SH-SY5Y (cell line): ENCODE data around the gene FNDC3A.

Source experiments
- GATA2 ChIP-seq: IDR thresholded peaks from 2 replicates; pipeline ENCODE4 v1.6.1; 2011; ENCODE audit warnings: mild to moderate bottlenecking, low read depth, low read length
- GATA3 ChIP-seq: IDR thresholded peaks from 2 replicates; pipeline ENCODE4 v1.6.1; 2011; ENCODE audit warnings: low read depth, mild to moderate bottlenecking, low read length, moderate library complexity

Gene FNDC3A

DNA sequence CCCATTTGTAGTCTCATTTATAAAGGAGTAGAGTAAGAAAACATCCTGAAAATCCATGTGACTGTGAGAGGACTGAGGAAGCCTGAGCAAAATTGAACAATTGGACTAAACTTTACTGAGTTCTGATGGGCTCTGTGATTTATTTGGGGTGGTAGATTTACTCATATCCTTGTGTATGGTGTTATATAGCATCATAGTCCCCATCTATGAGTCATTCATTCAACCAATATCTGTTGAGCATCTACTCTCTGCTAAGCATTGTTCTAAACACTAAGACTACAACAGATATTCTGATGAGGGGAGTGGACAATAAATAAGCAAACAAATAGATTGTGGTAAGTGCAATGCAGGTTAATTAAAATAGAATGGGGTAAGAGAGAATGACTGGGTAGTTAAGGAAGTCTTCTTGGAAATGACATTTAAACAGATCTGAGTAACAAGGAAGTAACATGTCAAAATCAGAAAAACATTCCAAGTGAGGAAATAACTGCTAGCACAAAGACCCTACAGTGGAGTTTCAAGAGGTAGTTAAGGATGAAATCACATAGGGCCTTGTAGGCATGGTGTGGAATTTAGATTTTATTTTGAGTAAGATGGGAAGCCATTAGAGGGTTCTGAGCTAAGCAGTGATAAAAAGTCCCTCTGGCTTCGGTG, 208.1 kb downstream of the FNDC3A start:
- TF ChIP-seq GATA3: no peak
- no peak for TF ChIP-seq GATA2

DNA sequence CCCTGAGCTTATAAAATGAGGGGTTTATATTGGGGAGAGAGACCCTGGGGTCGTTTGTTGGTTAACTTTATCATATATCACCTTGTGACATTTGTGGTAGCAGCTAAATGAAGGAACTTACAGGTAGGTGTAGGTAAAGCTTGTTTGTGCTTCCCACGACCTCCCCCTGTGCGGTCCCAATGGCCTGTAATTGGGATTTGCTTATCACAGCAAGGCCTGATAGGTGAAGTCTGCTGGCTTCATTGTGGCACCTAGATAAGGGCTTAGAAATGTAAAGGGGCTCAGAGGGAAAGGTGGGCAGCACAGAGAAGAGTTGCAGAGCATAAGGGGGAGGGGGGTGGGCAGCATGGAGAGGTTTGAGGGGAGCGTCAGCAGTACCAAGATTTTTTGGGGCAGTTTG, 208.9 kb downstream of the FNDC3A start:
- TF ChIP-seq GATA3 (no peak), GATA2 (no peak)

DNA sequence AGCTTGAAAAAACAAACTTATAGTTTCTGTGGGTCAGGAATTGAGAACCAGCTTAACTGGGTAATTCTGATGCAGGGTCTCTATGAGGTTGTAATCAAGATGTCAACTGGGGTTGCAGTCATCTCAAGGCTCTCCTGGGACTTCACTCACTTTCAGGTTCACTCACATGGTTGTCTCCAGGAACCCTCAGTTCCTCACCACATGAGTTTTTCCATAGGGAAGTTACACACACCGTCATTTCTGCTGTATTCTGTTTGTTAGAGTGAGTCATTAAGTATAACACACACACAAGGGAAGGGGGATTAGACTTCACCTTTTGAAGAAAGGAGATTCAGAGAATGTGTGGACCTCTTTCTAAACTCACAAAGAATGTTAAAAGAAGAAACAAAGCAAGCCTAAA, 209.6 kb downstream of the FNDC3A start:
- TF ChIP-seq GATA3 (no peak), GATA2 (no peak)

DNA sequence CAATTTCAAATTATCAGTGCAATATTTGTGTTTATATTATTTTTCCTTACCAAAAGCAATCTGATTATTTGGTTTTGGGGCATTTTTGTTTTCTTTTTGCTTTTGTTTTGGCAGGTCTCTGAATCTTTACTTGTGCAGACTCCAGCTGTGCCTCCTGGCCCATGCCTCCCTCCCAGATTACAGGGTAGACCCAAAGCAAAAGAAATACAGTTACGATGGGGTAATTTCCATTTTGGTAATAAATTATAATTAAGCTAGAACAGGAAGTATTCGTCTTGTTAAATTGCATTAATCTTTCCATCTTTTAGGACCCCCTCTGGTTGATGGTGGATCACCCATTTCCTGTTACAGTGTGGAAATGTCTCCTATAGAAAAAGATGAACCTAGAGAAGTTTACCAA, 215.2 kb downstream of the FNDC3A start:
- TF ChIP-seq GATA2: no peak

DNA sequence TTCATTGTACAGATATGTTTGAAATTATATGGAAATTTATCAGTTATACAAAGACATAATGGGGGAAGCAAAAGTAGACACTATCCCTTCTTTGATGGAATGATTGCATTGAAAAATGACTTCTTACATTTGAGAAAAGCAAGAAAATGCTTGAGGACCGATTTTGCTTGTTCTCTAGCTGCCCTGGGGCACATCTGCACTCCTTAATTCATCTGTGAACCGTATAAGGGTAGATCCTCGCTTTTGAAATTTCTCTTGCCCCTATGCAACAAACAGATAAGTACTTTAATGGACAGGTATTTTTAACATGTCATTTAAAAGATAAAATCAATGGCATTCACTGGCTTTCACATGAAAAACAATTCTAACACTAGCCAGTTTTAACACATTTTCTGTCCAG, 230.9 kb downstream of the FNDC3A start:
- TF ChIP-seq GATA2: no peak
- TF ChIP-seq GATA3: no peak

DNA sequence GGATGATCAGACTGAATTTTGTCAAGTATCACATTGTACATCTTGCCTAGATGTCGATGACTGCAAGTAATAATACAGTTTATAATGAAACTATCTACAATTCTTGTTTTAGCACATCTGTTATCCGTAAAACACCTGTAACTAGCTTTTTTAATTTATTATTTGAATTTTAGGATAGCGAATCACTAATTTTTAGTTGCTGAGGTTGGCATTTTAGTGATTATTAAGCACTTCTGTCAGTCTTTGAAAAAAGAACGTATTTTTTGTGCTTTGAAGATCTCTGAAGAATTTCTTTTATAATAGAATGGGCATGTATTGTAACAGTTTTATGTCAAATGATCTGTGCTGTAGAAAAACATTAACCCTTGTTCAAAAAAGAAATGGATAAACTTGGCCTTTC, 232.9 kb downstream of the FNDC3A start:
- TF ChIP-seq GATA3: no peak
- TF ChIP-seq GATA2: no peak

DNA sequence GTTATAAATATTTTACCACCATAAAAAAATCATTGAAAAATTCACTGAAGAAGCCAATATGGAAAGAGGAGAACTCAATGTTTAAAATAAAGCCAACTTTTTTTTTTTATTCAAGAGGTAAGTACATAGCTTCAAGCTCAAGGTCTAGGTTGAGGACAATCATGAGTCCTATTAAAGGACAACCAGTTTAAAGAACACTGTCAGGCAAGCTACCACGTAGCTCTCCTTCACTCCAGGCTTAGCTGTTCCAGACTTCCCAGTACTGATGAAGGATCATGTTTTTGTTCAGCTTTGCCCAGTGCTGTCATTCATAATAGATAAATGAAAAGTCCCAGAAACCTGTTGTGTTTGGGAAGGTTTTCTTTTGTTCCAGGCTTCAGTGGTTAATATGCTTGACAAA, 234.4 kb downstream of the FNDC3A start:
- TF ChIP-seq GATA3: no peak
- TF ChIP-seq GATA2: no peak

DNA sequence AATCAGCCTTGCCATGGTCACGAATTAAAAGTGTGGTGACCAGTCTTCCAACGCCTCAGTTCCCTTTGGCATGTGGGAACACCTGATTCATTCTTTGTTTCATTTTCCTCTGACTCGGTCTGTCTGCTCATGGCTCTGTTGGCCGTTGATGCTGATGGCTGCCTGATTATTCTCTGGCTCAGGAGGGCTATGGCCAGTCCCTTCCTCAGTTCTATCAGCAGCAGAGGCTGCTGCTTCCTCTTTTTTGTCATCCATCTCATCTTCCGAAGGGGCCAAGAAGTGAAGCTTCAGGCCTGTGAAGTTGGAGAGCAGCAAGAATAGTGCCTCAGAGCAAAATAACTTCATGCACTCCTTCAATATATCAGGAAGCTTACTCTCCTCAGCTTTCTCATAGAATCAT, 235.0 kb downstream of the FNDC3A start:
- TF ChIP-seq GATA2 (no peak), GATA3 (no peak)

DNA sequence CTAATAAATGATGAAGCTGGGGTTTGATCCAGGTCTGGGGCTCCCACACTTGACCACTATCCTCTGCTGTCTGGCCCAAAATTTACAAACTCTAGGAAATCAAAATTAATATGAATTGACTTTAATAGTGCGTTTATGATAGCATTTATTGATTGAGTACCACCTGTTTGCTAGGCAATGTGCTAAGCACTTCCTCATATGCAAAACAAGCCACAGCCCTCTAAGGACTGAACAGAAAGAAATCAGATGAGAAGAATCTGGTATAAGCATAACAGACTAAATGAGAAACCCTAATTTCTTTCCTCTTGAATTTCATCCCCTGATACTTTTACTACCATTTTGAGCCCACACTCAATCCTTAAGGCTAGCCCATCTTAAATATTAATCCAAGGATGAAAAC, 237.8 kb downstream of the FNDC3A start:
- TF ChIP-seq GATA3 (no peak), GATA2 (no peak)

DNA sequence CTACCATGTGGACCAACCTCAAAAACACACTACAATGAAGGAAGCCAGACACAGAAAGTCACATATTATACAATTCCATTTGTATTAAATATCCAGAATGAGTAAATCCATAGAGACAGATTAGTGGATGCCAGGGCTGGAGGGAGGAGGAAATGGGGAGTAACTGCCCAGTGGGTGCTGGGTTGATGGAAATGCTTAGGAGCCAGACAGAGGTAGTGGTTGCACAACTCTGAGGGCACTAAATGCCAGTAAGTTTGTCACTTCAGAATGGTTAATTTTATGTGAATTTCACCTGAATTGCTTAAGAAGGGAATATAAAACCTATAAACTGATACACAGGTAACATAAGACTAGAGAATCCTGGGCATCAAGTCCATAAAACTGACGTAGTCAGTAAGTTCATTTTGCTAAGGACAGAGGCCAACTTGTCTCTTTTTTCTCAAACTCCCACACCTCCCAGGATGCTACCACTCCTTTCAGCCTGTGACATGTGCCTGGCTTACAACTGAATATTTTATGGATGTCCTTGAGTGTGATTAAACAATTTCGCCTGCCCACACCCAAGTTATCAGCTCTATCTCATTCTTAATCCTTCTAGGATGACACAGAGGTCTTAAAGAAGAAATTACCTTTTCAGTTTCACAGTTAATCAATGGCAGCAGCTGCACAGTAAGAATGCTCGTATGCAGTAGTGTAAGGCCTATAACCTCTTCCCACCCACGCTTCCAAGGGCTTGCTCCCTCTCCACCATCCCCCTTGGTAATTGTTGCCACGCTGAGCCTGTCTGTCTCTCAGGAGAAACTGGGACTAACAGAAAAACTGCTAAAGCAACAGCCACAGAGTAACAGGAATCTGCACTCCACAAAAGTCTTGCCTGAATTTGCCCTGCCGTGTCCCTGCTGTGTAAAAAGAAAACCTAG, 238.5 kb downstream of the FNDC3A start:
- TF ChIP-seq GATA2 (no peak), GATA3 (no peak)

DNA sequence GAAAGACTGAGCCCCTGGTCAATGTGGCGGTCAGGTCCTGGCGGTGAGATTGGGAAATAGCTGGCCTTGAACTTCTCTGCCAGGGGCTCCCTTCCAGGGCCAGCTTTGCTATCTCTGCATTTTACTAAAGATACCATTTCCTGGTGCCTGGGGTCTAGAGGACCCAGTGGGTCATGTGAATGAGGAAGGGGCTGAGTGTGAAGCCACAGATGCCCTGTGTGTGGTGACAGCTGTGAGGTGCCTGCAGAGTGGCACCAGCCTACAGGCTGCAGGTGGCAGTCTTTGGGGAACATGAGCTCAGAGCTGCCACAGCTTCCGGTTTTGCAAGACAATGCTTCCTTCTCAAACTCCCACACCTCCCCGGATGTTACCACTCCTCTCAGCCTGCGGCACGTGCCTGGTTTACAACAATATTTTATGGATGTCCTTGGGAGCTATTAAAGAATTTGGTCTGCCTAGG, 239.2 kb downstream of the FNDC3A start:
- TF ChIP-seq GATA2: no peak

DNA sequence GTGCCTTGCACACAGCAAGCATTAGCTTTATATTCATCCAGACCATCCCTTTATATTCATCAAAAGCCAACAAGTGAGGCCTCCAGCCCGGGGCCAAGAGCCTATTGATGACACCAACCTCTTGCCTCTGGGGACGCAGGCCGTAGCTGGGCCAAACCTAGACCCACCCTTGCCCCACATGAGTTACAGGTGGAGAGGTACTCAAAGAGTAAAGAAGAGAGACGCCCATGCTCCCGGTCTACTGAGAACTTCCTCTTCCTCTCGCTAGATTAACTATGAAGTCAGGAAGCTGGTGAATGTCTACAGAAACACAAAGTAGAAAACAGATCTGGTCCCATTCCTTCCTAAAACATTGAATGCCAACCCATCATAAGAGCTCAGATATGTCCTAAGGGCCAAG, 240.6 kb downstream of the FNDC3A start:
- TF ChIP-seq GATA3 (no peak), GATA2 (no peak)

DNA sequence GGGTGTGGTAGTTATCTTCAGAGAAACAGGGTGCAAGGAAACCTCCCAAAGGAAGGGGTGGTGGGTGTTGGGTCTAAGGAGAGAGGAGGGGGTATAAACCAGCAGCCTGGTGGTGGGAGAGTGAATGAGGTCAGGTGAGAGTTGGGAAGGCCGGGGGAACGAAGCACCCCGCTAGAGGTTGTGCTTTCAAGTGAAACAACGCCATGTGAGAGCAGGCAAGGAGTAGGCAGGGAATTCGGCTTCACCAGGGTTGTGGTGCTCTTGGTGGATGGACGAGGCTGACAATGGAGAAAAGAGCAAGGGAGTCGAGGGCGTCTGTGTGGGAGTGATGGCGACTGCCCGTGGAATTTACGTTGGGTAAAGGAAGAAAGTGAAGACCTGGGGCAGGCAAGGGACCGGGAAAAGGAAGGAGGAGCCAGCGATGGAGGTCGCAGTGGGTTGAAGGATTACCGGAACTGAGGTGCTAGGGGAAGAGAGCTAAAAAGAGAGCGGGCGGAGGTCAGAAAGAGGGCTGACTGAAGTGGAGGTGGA, 242.3 kb downstream of the FNDC3A start:
- TF ChIP-seq GATA3 (no peak), GATA2 (no peak)

DNA sequence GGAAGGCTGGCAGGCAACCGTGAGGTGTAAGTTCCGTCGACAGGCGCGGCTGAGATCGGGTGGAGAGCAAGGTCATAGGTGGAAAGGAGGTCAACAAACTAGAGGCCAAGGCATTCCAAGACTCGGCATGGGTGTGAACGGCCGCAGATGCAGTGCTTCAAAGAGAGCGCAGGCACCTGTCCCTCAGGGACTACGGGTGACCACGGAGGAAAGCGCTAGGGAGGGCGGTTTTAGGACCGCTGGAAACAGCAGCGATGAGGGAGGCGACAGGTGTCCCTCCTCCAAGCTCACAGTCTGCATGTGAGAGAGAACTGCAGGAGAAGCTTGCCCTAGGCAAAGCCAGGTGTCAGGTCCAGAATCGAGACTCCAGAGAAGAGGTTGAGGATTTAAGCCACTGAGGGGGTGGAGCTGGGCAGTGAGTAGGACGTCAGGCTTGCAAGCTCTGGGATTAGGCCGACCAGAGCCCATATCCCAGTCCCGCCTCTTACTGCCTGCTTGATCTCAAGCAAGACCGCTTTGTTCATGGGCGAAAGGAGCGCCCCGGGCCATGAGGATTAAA, 242.9 kb downstream of the FNDC3A start:
- TF ChIP-seq GATA2 (no peak), GATA3 (no peak)

DNA sequence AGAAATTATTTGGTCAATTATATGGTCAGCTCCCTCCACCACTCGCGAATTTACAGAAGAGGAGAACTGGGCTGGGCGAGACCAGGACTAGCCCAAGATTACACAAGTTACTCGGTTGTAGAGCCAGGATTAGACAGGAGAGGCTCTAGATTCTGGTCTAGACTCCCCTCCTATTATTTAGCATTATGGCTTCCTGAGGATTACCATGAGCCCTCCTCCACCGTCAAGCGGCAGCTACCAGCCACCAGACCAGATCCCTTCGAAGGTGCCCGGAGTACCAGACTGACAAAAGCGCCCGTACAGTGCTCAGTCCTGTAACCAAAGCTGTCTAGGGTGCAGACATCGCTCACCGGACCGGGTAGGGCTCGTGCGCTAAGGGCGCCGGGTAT, 243.9 kb downstream of the FNDC3A start:
- TF ChIP-seq GATA2 (no peak), GATA3 (no peak)
